HG02588 (cell line): Measurements from ENCODE around the gene NINJ1.
A peak's percentile ranks its signal among the peaks of the same experiment; 100 is the strongest.
"Not testable (repeated sequence)": the region's sequence is repeated elsewhere in the genome, so short reads cannot be mapped to it uniquely, and the experiment has no call there.

Experiments
- ATAC-seq: cut with Tn5 transposase; IDR thresholded peaks from one replicate; pipeline ENCODE4 v1.9.1; 2021; ENCODE audit warnings: mild to moderate bottlenecking, moderate library complexity; ENCODE audit not compliant: unreplicated experiment

The NINJ1 gene

GRCh38 chr9:93120846-93121315, 13.2 kb downstream of the NINJ1 start:
- ATAC-seq, result no peak

DNA sequence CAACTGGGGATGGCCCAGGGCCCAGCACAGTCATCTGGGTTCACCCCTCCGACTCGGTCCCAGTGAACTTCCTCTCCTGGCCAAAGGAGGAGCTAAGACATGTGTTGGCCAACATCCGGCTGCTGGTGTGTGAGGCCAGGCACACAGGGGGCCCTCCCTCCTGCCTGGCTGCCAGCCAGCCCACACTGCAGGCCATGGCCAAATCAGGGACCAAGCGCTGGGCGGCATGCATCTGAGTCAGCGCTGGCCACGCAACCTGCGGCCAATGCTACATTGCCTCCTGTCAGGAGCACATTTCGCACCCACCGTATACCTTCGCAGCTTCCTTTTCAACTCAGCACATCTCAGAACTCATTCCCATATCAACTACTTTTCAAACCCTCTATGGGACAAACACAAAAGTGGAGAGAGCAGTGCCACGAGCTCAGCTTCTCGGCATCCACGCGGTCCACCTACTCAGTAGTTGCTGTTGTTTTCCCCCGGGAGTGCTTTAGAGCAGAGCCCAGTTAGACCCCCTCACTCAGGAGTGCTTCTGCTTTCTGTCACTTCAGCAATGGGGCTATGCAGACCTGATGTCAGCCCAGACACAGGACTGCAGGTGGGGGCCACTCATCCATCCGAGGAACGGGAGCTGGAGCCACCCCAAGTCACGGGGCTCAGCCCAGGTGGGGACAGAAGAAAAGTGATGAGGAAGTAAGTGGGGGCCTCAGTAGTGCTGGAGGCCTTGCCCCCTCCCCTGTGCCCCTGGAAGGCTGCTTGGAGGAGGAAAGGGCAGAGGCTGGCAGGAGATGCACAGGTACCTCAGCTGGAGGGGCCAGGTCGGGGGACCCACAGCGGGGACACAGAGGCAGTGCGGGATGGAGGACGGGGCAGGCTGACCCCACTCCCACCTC, 13.9 kb downstream of the NINJ1 start:
- peak; percentile 85 for ATAC-seq

DNA sequence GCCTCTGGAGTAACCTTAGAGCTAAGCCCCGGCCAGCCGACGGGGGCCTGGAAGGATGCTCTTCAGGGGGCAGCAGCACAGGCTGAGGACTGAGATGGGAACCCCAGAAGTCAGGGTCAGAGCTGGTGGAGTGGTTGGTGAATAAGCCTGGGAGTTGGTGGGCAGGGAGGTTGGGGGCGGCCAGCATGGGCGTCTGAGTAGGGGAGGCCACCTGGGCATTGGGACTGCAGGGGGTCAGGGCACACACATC, 14.4 kb downstream of the NINJ1 start:
- ATAC-seq, result no peak

DNA sequence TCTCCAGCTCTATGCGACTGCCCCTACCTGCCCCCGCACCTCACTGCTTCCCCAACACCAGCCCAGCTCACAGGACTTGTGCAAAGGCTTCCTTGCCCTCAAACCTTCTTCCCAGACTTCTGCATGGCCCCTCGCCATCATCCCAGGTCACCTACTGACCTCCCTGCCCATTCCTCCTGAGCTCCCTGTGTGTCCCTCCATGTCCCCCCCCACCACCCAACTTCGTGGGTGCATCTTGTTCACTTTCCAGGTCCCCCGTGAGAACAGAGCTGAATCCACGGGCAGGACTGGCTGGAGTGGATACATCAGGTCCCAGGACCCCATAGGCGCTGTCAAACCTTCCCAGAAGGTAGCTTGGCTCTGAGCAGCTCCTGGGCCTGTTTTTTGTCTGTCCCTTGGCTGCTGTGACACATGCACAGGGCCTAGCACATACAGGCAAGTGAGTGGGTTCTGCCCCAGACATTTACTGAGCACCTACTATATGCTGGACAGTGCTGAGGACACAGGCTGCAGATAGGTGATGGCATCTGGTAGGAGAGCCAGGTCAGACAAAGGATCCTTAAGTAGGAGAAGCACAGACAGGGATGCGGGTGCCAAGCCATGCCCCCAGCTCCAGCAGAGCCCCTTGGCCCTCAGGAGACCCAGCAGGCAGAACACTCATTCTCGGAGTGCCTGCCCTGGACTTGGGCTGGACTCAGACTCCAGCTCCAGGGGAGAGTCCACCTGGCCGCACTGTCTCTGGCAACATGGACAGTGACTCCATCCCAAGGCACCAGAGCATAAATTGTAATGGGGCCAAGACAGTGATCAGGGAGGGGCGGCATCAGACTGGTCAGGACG, 15.0 kb downstream of the NINJ1 start:
- no peak for ATAC-seq

DNA sequence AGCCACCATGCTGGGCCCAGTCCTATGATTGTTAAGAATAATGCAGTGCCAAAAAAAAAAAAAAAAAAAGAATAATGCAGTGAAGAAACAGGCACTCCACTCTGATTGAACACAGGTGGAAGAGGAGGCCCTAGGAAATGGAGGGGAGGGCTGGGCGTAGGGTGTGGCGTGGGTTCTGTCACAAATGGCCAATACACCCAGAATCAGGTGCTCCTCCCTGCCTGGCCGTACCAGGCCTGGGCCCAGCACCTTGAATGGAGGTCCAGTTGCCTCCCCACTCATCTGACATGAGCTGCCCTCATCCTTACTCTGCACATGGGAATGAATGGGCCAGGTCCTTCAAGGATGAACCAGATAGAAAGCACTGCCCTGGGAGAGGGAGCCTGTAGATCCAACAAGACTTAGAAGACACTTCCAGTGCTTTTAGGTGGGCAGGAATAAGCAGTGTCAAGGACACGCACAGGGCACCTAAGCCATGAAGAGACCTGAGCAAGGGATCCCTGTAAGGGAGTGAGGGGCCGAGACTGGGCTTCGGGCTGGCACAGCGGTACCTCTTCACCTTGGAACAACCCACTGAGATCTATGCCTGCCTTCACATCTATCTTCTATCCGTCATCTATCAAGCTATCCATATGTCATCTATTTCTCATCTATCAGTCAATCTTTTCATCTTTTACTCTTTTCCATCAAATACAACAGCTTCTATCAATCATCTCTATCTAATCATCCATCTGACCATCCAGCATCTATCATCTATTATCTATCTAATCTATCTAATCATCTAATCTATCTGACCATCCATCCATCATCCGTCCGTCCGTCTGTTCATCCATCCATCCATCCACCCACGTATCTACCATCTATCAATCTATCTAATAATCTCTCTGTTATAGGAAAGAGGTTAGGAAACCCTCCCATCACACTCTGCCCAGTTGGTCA, 15.9 kb downstream of the NINJ1 start:
- ATAC-seq, result no peak

DNA sequence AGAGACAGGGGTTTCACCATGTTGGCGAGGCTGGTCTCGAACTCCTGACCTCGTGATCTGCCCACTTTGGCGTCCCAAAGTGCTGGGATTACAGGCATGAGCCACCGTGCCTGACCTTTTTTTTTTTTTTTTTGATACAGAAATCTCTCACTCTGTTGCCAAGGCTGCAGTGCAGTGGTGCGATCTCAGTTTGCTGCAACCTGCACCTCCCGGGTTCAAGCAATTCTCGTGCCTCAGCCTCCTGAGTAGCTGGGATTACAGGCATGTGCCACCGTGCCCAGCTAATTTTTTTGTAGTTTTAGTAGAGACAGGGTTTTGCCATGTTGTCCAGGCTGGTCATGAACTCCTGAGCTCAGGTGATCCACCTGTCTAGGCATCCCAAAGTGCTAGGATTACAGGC, 16.5 kb downstream of the NINJ1 start:
- ATAC-seq, result not testable (repeated sequence)

GRCh38 chr9:93116072-93116961, 17.7 kb downstream of the NINJ1 start:
- no peak for ATAC-seq

DNA sequence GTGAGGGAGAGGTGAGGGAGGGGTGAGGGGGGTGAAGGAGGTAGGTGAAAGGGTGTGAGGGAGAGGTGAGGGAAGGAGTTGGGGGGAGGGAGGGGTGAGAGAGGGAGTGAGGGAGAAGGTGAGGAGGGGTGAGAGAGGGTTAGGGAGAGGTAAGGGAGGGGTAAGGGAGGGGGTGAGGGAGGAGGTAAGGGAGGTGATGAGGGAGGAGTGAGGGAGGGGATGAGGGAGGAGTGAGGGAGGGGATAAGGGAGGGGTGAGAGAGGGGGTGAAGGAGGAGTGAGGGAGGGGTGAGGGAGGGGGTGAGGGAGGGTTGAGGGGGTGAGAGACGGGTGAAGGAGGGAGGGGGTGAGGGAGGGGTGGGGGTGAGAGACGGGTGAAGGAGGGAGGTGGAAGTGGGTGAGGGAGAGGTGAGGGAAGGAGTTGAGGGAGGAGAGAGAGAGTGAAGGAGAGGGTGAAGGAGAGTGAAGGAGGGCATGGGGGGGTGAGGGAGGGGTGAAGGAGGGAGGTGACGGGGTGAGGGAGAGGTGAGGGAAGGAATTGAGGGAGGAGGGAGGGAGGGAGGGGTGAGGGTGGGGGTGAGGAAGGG, 18.5 kb downstream of the NINJ1 start:
- no peak for ATAC-seq

GRCh38 chr9:93114984-93115335, 19.1 kb downstream of the NINJ1 start:
- ATAC-seq, result no peak

DNA sequence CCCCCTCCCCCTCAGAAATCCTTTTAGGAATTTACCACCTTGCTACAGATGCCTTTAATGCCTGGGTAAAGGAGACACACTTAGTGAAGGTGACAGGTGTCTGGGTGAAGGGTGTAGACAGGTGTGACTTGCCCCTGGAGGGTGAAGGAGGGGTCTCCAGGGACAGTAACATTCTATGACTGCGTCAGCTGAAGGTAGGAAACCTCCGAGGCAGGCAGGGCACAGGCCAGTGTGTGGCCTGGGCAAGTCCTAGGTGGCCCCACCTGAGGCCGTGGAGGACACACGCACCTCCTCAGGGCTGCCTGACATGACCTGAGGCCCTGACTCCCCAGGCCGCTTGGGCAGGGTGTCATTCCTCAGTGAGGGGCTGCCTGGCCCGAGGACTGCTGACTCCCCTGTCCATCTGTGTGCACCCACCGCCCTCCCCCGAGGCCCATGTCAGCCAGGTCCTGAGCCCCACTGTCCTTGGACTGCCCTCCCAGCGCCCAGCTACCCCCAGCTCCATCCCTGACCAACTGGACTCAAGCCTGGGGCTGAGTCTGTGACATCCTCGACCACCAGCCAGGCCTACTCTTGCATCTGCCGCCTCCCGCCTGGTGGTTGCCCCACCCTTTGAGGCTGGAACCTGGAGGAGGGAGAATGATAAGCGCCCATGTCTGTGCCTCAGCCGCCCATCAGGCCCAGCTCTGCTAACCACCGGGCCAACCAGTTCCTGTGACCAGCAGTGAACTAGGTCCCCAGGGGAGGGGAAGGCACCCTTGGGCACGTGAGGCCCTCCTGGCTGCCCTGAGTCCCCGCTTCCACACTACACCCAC, 19.7 kb downstream of the NINJ1 start:
- ATAC-seq, result no peak

- no peak for ATAC-seq
Measured at GRCh38 chr9:93112864-93113389, 21.1 kb downstream of the NINJ1 start.

GRCh38 chr9:93112116-93112863, 21.8 kb downstream of the NINJ1 start:
- ATAC-seq, result no peak

DNA sequence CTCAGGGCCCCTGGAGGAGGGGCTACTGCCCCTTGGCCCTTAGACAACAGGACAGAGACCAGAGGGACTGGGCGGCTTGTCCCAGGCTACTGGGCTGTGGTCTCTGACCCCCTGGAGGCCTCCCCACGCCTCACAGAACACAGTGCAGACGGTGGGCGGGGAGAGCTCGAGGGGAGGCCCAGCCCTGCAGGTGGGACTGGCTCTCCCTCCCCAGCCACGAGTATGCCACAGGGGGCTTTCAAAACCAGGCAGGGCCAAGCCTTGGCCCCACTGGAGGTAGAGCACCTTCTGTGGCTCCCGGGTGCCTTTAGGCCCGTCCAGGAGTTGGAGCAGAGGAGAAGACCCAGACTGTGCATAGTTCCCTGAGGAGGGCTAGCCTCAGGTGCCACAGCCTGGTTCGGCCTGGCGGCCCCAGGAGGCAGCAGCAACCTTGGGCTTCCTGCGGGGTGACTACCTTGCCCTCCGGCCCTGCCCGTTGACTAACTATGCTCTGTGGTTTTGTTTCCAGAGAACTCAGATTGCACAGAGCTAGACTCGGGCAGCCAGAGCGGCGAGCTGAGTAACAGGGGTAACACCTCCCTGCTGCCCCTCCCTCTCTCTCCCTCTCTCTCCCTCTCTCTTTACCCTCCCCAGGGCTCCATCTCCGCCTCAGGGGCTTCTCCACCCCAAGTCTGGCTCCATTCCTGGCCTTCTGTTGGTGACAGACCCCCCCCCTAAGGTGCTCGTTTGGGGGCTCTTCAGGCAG, 22.5 kb downstream of the NINJ1 start:
- no peak for ATAC-seq

- ATAC-seq, result no peak
Measured at GRCh38 chr9:93111001-93111370, 23.1 kb downstream of the NINJ1 start.

- ATAC-seq, result no peak
Measured at GRCh38 chr9:93110311-93110855, 23.7 kb downstream of the NINJ1 start.

- no peak for ATAC-seq
Measured at GRCh38 chr9:93108291-93109041, 25.6 kb downstream of the NINJ1 start.
